PC-3 (cell line): ENCODE results near the gene MS4A6E.

Experiments used
- CTCF ChIP-seq: fragments of 300-600 bp; sonication (generic); conservative IDR thresholded peaks from 2 replicates; pipeline ENCODE4 v1.5.1; 2017; ENCODE audit warnings: antibody characterized with exemption, low read depth, mild to moderate bottlenecking, low read length
- EZH2 ChIP-seq: fragments of 300-600 bp; sonication (generic); IDR thresholded peaks from one replicate; pipeline ENCODE4 v1.6.1; 2017; ENCODE audit warnings: antibody characterized with exemption, mild to moderate bottlenecking, low read length; ENCODE audit not compliant: unreplicated experiment

- TF ChIP-seq CTCF (no peak), EZH2 (no peak)
Measured at GRCh38 chr11:60375316-60375715, 48.3 kb downstream of the MS4A6E start.
